Epithelial cell of proximal tubule (primary cell): ENCODE results near the gene RELA. TPM values are rescaled to one million over a fixed set of nuclear protein-coding genes. Genes with fewer than 3 reads are reported as not detected.

ENCODE experiments used
- DNase-seq: peaks from one replicate; pipeline ENCODE4 v3.0.0-alpha.2; 2011; ENCODE audit warnings: low read depth
- H3K4me3 ChIP-seq: 2 replicates; pipeline ENCODE4 v1.5.1; 2011; ENCODE audit warnings: low read depth, mild to moderate bottlenecking, low read length
- total RNA-seq: library from RNA; depleted of rRNA; stranded (reverse); fragments of >200 nt; gene quantifications from 2 replicates; pipeline ENCODE4 v1.2.3, GENCODE V29; 2015
- TF ChIP-seq, protein P1 (sequence below): conservative IDR thresholded peaks from 2 replicates; pipeline ENCODE4 v1.5.1; 2012; ENCODE audit warnings: low read depth, mild to moderate bottlenecking, low read length

RELA gene
- total RNA-seq, 1 donor from 2014 or later: 73.0 TPM

DNA sequence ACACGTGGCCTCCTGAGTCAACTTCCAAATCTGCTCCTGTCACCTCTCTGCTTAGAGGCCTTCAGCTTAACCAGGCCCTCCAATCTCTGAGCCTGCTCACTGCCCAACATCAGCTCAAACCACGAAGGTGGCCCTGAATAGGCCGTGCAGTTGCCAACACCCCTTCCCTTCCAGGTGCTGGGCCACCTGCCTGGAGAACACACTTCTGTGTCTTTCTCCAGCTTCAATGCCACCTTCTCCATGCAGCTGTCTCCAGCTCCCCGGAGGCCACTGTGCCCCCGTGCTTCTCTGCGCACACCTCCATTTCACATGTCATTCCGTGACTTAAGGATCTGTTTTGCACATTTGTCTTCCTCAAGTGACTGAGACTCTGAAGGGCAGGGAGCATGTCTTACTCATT is 5.3 kb downstream of the RELA start:
- H3K4me3 ChIP-seq: no peak overlapping the region
- DNase-seq: no peak
- TF ChIP-seq, protein P1, sequence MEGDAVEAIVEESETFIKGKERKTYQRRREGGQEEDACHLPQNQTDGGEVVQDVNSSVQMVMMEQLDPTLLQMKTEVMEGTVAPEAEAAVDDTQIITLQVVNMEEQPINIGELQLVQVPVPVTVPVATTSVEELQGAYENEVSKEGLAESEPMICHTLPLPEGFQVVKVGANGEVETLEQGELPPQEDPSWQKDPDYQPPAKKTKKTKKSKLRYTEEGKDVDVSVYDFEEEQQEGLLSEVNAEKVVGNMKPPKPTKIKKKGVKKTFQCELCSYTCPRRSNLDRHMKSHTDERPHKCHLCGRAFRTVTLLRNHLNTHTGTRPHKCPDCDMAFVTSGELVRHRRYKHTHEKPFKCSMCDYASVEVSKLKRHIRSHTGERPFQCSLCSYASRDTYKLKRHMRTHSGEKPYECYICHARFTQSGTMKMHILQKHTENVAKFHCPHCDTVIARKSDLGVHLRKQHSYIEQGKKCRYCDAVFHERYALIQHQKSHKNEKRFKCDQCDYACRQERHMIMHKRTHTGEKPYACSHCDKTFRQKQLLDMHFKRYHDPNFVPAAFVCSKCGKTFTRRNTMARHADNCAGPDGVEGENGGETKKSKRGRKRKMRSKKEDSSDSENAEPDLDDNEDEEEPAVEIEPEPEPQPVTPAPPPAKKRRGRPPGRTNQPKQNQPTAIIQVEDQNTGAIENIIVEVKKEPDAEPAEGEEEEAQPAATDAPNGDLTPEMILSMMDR: no peak

DNA sequence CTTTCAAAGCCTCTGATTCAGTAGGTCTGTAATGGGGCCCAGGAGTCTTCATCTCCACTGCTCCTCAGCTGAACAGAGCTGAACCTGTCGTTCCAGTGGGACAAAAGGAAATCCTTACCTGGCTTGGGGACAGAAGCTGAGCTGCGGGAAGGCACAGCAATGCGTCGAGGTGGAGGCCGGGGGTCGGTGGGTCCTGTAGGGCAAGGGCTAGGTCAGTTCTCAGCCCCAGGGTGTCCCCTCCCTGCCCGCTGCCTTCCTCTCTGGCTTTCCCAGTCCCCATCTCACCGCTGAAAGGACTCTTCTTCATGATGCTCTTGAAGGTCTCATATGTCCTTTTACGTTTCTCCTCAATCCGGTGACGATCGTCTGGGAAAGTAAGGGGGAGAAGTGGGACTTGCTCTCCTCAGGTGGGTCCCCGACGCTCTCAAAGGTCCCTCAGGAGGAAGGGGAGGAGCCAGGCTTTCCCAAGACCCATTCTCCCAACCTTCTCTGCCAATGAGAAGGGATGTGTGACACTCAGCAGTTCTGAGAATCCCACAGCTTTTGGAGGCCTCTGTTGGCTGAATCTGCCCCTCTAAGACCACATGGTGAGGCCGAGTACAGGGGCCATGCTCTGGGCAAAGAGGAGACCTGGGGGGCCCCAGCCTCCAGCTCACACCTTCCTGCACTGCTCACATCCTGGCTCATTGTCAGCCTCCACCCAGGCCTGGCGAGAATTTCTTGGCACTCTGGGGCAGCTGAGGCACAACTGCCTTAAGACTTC is 7.0 kb downstream of the RELA start:
- no peak overlapping the region for H3K4me3 ChIP-seq
- TF ChIP-seq, protein P1: no peak
- DNase-seq: no peak

DNA sequence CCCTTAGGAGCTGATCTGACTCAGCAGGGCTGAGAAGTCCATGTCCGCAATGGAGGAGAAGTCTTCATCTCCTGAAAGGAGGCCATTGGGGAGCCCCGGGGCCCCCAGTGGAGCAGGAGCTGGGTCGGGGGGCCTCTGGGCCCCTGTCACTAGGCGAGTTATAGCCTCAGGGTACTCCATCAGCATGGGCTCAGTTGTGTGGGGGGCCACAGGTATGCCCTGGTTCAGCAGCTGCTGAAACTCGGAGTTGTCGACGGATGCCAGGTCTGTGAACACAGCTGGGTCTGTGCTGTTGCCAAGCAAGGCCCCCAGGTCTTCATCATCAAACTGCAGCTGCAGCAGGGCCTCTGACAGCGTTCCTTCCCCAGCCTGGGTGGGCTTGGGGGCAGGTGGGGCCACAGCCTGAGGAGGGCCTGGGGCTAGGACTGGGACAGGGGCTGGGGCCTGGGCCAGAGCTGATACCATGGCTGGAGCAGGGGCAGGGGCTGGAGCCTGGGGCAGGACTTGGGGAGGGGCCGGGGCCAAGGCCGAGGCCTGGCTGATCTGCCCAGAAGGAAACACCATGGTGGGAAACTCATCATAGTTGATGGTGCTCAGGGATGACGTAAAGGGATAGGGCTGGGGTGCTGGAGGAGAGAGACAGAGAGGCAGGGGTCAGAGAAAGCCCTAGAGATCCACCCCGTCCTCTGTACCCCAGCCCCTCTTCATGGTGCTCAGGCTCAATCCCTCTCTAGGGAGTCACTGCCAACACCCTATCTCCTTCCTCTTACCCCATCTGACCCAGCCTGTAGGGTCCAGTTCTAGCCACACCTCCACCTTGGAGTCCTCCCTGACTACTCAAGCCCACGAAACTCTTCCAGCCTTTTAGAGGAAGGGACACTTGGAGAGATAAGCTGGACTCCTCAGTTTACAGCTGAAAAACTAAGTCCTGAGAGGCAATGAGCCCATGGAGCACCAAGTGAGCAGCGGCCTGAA is 8.1 kb downstream of the RELA start:
- DNase-seq: no peak
- no peak overlapping the region for H3K4me3 ChIP-seq
- TF ChIP-seq, protein P1: no peak

DNA sequence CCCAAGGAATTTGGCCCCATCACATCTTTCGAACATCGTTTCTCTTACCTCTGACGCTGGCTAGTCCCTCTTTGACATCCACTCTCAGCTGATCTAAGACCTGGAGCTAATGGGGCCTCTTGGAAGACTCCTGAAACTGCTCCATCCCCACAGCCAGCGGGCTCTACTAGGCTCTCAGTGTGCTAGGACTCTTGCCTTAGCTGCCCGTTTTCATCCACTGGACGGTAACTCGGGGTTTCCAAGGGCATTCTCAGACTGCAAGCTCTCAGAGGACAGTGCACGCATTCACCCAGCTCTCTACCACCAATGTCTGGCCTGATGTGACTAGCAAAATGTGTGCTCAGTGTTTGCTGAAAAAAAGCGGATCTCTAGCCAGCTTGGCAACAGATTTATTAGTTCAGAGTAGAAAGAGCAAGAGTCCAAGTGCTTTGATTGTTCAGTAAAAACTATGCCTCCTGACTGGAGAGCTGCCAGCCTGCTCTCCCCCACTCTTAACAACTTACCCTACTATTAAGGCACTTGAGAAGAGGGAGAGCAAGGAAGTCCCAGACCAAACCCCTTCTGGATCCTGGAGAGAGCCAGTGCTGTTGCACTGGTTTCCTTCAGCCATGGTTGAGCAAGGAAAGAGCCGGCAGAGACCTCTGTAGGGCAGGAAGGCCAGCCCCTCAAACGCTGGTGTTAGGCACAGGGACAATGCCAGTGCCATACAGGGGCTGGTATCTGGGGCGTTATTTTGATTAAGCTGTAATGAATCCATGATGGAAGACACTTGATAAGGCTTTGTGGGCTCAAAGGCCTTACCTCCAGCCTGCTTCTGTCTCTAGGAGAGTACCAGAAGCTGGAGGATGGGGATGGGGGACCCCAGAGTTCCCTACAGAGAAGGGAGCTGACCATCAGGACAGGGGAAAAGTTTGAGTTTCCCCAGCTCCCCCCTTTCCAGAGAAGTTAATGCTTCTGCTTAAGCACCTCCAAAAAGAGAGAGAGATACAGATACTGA is 9.2 kb downstream of the RELA start:
- TF ChIP-seq, protein P1: no peak
- DNase-seq: no peak
- H3K4me3 ChIP-seq: peak overlapping the region; percentile 55

DNA sequence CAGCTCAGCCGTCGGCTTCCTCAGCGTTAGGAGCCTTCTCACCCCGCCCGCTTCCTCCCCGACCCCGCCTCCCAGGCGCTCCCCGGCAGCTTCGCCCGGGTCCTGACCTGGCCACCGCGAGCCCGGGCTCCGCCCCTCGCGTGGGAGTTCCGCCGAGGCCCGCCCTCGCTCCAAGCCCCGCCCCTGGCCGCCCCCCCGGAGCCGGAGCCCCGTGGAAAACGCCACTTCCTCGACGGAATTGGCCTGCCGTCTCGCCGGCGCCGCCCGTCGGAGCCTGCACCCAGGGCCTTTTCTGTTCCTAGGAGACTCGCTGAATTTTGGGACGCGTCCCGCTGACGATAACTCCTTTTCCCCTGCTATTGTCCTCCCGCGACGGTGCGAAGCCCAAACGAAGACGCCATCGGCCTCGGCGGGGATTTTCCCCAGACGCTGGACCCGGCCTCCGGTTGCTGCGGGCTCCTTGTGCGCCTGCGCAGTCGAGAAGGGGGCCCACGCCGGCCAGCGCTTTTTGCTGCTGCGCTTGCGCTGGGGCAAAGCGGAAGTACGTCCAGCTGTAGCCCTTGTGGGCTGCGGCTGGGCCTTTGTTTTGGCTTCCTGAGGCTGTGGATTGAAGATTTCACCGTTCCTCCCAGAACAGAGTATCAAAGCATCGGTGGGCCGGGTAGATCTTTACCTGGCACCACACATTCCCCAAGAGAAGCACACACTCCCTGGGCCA is 10.0 kb downstream of the RELA start:
- TF ChIP-seq, protein P1: no peak

More for the DNA sequence above, 10.0 kb downstream of the RELA start:
- peak; percentile 36 for DNase-seq
- H3K4me3 ChIP-seq: peak overlapping the region; percentile 55
